ENCODE results near the gene MARCHF2.
"Not testable (repeated sequence)": the region's sequence is repeated elsewhere in the genome, so short reads cannot be mapped to it uniquely, and the experiment has no call there.

MARCHF2 gene

DNA sequence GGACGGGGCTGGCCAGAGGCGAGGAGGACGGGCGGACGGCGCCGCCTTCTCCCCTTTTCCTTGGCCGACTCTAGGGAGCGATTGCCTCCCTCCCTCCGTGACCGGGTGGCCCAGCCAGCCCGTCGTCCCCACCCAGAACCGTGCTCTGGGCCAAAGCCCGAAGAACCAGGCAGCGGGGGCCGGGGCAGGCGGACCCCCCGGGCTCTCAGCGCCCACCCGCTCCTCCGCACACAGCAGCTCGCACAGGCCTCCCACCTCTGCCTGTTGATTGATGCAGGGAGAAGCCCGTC lies 9.3 kb upstream of the MARCHF2 start:
- H3K27ac Mint-ChIP-seq (ENCODE audit: low read depth), result no peak overlapping the region
- no peaks in the 10 kb centered on the region for H3K9me3 Mint-ChIP-seq
- DNase-seq (ENCODE audit: low spot score in 2 of 2) (no peak), ATAC-seq (replicated peaks; ENCODE audit: extremely low read depth, poor library complexity, severe bottlenecking) (no peak)
- peaks cover 20% of the 10 kb centered on the region for H3K36me3 Mint-ChIP-seq (ENCODE audit: insufficient read depth)
- no peaks in the 10 kb centered on the region for H3K27me3 Mint-ChIP-seq
- no peak overlapping the region for H3K4me3 Mint-ChIP-seq
- H3K4me1 Mint-ChIP-seq, result no peaks in the 10 kb centered on the region

DNA sequence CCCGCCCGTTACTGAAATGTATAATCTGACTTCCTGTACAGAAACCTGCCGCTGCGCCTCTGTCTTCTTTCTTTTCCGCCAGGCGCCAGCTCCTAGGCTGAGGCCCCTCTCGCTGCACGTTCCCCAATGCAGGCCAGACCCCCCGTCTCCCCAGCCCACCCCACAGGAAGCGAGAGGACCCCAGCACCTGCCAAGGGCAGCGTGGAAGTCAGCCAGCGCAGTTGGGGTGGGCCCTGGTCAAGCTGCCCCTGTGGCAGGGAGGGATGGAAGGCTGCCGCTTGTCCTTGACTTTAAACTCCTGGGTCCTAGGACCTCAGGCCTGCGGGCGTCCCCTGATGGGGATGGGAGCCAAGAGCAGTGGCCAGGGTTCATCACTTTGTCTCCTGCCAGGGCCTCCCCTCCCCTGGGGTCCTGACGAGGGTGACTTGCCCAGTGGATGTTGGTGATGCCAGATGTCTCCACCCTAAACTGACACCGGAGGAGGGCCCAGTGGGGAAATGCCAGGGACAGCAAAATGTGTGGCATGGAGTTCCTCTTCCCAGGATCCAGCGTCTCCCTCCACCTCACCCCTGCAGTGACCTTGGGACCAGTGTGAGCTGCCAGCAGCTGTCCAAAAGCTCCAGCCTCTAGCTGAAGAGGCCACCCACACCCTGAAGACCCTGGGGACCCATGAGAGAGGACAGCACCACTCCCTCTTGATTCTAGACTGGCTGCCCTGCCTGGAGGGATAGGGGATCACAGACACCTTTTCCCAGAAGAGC lies 8.5 kb upstream of the MARCHF2 start:
- Mint-ChIP-seq H3K27ac (ENCODE audit: low read depth) (no peak overlapping the region), H3K9me3 (no peaks in the 10 kb centered on the region), H3K36me3 (ENCODE audit: insufficient read depth) (peaks cover 19% of the 10 kb centered on the region), H3K4me1 (no peaks in the 10 kb centered on the region), H3K4me3 (no peak overlapping the region), H3K27me3 (no peaks in the 10 kb centered on the region)
- DNase-seq (ENCODE audit: low spot score in 2 of 2), result no peak
- ATAC-seq (replicated peaks; ENCODE audit: extremely low read depth, poor library complexity, severe bottlenecking), result no peak

GRCh38 chr19:8410718-8411117 lies 2.4 kb upstream of the MARCHF2 start:
- H3K27ac Mint-ChIP-seq (ENCODE audit: low read depth); H3K27me3 Mint-ChIP-seq; H3K9me3 Mint-ChIP-seq; DNase-seq (ENCODE audit: low spot score in 2 of 2); H3K4me1 Mint-ChIP-seq; H3K4me3 Mint-ChIP-seq; H3K36me3 Mint-ChIP-seq (ENCODE audit: insufficient read depth); ATAC-seq (replicated peaks; ENCODE audit: extremely low read depth, poor library complexity, severe bottlenecking): not testable (repeated sequence)

- ATAC-seq (replicated peaks; ENCODE audit: extremely low read depth, poor library complexity, severe bottlenecking) (no peak), DNase-seq (ENCODE audit: low spot score in 2 of 2) (no peak)
- Mint-ChIP-seq H3K9me3 (no peaks in the 10 kb centered on the region), H3K36me3 (ENCODE audit: insufficient read depth) (peaks cover 8% of the 10 kb centered on the region), H3K4me1 (no peaks in the 10 kb centered on the region), H3K27ac (ENCODE audit: low read depth) (no peak overlapping the region), H3K4me3 (peak overlapping the region; percentile 54), H3K27me3 (no peaks in the 10 kb centered on the region)
These were observed 507 bp downstream of the MARCHF2 start for GRCh38 chr19:8413629-8413995.

DNA sequence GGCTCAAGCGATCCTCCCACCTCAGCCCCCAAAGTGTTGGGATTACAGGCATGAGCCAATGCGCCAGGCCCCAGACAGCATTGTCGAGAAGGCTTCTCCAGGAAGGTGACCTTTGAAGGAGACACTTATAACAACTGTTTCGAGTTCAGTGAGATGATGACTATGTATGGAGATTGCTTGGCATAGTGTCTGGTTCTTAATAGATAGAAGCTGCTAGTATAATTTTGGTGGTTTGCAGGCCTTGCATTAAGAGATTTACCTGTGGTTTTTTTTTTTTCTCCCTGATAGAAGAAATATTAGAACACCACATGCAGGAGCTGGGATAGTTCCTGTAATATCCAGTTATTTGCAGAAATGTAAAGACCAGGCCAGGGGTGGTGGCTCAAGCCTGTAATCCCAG lies 3.7 kb downstream of the MARCHF2 start:
- Mint-ChIP-seq H3K36me3 (ENCODE audit: insufficient read depth) (peaks cover 11% of the 10 kb centered on the region), H3K27ac (ENCODE audit: low read depth) (no peak overlapping the region), H3K4me3 (no peak overlapping the region), H3K27me3 (no peaks in the 10 kb centered on the region), H3K9me3 (no peaks in the 10 kb centered on the region), H3K4me1 (no peaks in the 10 kb centered on the region)
- ATAC-seq (replicated peaks; ENCODE audit: extremely low read depth, poor library complexity, severe bottlenecking) (no peak), DNase-seq (ENCODE audit: low spot score in 2 of 2) (no peak)

DNA sequence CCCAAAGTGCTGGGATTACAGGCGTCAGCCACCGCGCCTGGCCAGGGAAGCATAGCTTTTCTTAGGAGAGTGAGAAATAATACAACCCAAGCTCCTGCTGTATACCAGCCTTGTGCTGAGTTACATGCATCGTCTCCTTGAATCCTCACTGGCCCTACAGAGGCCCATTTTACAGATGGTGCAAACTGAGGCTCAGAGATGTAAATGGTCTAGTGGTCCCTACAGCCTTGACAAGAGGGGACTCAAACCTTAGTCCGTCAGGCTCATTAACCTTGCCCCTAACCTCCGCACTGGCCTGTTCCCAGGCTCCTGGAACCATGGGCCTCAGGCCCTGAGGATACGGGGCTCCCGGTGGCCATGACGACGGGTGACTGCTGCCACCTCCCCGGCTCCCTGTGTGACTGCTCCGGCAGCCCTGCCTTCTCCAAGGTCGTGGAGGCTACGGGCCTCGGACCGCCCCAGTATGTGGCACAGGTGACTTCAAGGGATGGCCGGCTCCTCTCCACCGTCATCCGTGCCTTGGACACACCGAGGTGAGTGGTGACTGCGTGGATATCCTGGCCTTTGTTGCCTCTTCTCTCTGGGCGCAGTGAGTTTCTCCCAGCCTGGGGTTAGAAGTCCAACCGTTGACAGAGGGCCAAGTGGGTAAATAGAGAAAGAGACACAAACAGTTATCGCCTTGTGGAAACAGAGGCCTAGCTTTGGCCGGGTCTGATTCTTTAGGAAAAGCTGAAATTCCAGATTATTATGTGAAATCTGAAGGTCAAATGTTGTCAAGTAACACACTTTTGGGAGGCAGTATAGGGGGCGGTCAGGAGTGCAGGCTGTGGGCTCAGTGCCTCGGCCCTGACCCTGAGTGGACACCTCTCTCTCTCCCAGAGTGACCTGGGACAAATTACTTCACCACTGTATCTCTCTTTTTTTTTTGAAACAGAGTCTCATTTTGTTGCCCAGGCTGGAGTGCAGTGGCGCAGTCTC lies 8.7 kb downstream of the MARCHF2 start:
- H3K27ac Mint-ChIP-seq (ENCODE audit: low read depth), result no peak overlapping the region
- H3K4me1 Mint-ChIP-seq, result no peaks in the 10 kb centered on the region
- no peak for ATAC-seq (replicated peaks; ENCODE audit: extremely low read depth, poor library complexity, severe bottlenecking)
- H3K36me3 Mint-ChIP-seq (ENCODE audit: insufficient read depth), result peaks cover 18% of the 10 kb centered on the region
- H3K4me3 Mint-ChIP-seq, result no peak overlapping the region
- no peaks in the 10 kb centered on the region for H3K27me3 Mint-ChIP-seq
- no peak for DNase-seq (ENCODE audit: low spot score in 2 of 2)
- no peaks in the 10 kb centered on the region for H3K9me3 Mint-ChIP-seq

GRCh38 chr19:8423817-8424223 lies 10.7 kb downstream of the MARCHF2 start:
- no peak for DNase-seq (ENCODE audit: low spot score in 2 of 2)
- Mint-ChIP-seq H3K4me1 (no peaks in the 10 kb centered on the region), H3K27me3 (no peaks in the 10 kb centered on the region), H3K9me3 (no peaks in the 10 kb centered on the region), H3K27ac (ENCODE audit: low read depth) (no peak overlapping the region), H3K4me3 (no peak overlapping the region), H3K36me3 (ENCODE audit: insufficient read depth) (peaks cover 17% of the 10 kb centered on the region)
- no peak for ATAC-seq (replicated peaks; ENCODE audit: extremely low read depth, poor library complexity, severe bottlenecking)

DNA sequence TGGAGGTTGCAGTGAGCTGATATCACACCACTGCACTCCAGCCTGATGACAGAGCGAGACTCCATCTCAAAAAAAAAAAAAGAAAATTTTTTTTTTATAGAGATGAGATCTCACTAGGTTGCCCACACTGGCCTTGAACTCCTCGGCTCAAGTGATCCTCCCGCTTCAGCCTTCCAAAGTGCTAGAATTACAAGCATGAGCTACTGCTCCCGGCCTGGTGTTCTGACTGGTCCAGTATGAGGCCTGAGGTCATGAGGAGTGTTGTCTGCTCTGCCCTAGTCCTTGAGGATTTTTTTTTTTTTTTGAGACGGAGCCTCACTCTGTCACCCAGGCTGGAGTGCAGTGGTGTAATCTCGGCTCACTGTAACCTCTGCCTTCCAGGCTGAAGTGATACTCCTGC lies 12.2 kb downstream of the MARCHF2 start:
- ATAC-seq (replicated peaks; ENCODE audit: extremely low read depth, poor library complexity, severe bottlenecking); H3K27me3 Mint-ChIP-seq; H3K9me3 Mint-ChIP-seq; H3K4me1 Mint-ChIP-seq; H3K27ac Mint-ChIP-seq (ENCODE audit: low read depth); H3K4me3 Mint-ChIP-seq; DNase-seq (ENCODE audit: low spot score in 2 of 2): not testable (repeated sequence)
- H3K36me3 Mint-ChIP-seq (ENCODE audit: insufficient read depth), result peaks cover 20% of the 10 kb centered on the region

DNA sequence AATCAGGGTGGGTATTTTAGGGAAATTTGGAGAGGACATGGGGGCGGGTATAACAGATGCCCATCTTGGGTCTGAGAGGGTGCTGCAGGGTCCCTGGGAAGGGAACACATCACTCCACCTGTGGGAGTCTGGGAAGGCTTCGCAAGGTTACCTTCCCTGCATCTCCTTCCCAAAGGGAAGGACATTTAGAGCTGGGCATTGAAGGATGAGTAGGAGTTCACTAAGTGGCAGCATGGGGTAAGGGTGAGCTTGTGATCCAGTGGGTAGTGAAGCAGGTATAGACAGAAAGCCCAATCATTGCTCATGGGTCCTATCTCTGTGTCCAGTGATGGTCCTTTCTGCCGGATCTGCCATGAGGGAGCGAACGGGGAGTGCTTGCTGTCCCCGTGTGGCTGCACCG lies 13.2 kb downstream of the MARCHF2 start:
- no peaks in the 10 kb centered on the region for H3K9me3 Mint-ChIP-seq
- no peak overlapping the region for H3K4me3 Mint-ChIP-seq
- peaks cover 19% of the 10 kb centered on the region for H3K36me3 Mint-ChIP-seq (ENCODE audit: insufficient read depth)
- no peak for DNase-seq (ENCODE audit: low spot score in 2 of 2)
- no peak overlapping the region for H3K27ac Mint-ChIP-seq (ENCODE audit: low read depth)
- no peaks in the 10 kb centered on the region for H3K27me3 Mint-ChIP-seq
- H3K4me1 Mint-ChIP-seq, result no peaks in the 10 kb centered on the region
- ATAC-seq (replicated peaks; ENCODE audit: extremely low read depth, poor library complexity, severe bottlenecking), result no peak

DNA sequence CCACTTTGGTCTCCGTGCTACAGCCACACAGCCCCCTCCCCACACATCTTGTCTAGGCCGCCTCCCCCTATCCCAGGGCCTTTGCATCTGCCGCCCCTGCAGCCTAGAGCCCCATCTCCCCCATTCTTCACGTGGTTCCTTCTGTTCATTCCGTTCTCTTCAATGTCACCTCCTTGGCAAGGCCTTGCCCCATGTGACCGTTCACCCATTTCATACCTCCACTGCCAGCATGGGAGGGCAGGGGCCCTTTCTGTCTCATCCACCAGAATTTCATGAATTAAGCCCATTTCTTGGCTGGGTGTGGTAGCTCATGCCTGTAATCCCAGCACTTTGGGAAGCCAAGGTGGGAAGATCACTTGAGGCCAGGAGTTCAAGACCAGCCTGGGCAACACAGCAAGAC lies 15.9 kb downstream of the MARCHF2 start:
- Mint-ChIP-seq H3K4me3 (no peak overlapping the region), H3K4me1 (no peaks in the 10 kb centered on the region), H3K27me3 (no peaks in the 10 kb centered on the region), H3K36me3 (ENCODE audit: insufficient read depth) (peaks cover 13% of the 10 kb centered on the region), H3K27ac (ENCODE audit: low read depth) (no peak overlapping the region), H3K9me3 (no peaks in the 10 kb centered on the region)
- DNase-seq (ENCODE audit: low spot score in 2 of 2) (no peak), ATAC-seq (replicated peaks; ENCODE audit: extremely low read depth, poor library complexity, severe bottlenecking) (no peak)

DNA sequence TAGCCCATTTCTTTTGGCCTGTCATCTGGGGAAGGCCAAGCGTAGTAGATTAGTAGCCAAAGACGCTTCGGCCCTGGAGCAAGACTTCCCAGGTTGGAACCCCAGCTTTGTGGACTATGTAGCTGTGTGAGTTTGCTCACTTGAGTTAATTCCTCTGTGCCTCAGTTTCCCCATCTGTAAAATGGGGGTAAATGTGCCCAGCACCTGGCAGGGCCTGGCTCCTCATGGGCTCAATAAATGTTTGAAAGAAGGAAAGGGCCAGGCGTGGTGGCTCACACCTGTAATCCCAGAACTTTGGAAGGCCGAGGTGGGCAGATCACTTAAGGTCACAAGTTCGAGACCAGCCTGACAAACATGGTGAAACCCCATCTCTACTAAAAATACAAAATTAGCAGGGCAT lies 16.7 kb downstream of the MARCHF2 start:
- no peak for DNase-seq (ENCODE audit: low spot score in 2 of 2)
- Mint-ChIP-seq H3K4me1 (no peaks in the 10 kb centered on the region), H3K9me3 (no peaks in the 10 kb centered on the region), H3K27me3 (no peaks in the 10 kb centered on the region), H3K36me3 (ENCODE audit: insufficient read depth) (peaks cover 10% of the 10 kb centered on the region), H3K27ac (ENCODE audit: low read depth) (no peak overlapping the region), H3K4me3 (no peak overlapping the region)
- ATAC-seq (replicated peaks; ENCODE audit: extremely low read depth, poor library complexity, severe bottlenecking), result no peak

DNA sequence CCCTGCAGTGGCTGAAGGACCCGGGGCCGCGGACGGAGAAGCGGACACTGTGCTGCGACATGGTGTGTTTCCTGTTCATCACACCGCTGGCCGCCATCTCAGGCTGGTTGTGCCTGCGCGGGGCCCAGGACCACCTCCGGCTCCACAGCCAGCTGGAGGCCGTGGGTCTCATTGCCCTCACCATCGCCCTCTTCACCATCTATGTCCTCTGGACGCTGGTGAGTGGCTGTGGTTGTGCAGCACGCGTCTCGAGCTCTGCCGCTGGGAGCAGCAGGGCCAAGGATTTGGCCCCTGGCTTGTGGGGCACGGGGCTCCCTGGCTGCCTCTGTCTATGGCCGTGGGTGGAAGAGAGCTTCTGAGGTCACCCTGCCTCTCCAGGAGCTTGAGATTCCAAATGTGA lies 17.5 kb downstream of the MARCHF2 start:
- Mint-ChIP-seq H3K9me3 (no peaks in the 10 kb centered on the region), H3K27ac (ENCODE audit: low read depth) (peak overlapping the region; percentile 32), H3K27me3 (no peaks in the 10 kb centered on the region), H3K36me3 (ENCODE audit: insufficient read depth) (peaks cover 6% of the 10 kb centered on the region), H3K4me1 (no peaks in the 10 kb centered on the region), H3K4me3 (no peak overlapping the region)
- DNase-seq (ENCODE audit: low spot score in 2 of 2) (no peak), ATAC-seq (replicated peaks; ENCODE audit: extremely low read depth, poor library complexity, severe bottlenecking) (no peak)

DNA sequence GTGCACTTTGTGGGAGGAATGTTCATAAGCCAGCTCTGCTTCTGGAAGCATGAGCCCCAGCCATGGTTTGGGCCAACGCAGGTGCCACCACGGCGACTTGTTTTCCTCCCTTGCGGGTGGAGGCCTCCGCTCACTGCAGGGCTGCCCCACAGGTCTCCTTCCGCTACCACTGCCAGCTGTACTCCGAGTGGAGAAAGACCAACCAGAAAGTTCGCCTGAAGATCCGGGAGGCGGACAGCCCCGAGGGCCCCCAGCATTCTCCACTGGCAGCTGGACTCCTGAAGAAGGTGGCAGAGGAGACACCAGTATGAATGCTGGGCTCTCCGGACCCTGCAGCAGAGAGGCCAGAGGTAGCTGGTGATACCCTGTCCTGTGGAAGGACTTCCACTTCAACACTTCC lies 25.1 kb downstream of the MARCHF2 start:
- H3K27ac Mint-ChIP-seq (ENCODE audit: low read depth), result no peak overlapping the region
- DNase-seq (ENCODE audit: low spot score in 2 of 2), result no peak
- no peaks in the 10 kb centered on the region for H3K27me3 Mint-ChIP-seq
- H3K36me3 Mint-ChIP-seq (ENCODE audit: insufficient read depth), result peaks cover 11% of the 10 kb centered on the region
- no peaks in the 10 kb centered on the region for H3K4me1 Mint-ChIP-seq
- H3K4me3 Mint-ChIP-seq, result no peak overlapping the region
- ATAC-seq (replicated peaks; ENCODE audit: extremely low read depth, poor library complexity, severe bottlenecking), result no peak
- no peaks in the 10 kb centered on the region for H3K9me3 Mint-ChIP-seq

Measured in central memory CD8-positive, alpha-beta T cell (primary cell).